NCI-H1694 treated with DMSO at 0.1 percent for 48 hours (cell line): ENCODE data around the gene STXBP6.

ENCODE experiments used
- DNase-seq: peaks from one replicate; lab custom pipeline; 2025; lab: John Stamatoyannopoulos, UW

Gene STXBP6

DNA sequence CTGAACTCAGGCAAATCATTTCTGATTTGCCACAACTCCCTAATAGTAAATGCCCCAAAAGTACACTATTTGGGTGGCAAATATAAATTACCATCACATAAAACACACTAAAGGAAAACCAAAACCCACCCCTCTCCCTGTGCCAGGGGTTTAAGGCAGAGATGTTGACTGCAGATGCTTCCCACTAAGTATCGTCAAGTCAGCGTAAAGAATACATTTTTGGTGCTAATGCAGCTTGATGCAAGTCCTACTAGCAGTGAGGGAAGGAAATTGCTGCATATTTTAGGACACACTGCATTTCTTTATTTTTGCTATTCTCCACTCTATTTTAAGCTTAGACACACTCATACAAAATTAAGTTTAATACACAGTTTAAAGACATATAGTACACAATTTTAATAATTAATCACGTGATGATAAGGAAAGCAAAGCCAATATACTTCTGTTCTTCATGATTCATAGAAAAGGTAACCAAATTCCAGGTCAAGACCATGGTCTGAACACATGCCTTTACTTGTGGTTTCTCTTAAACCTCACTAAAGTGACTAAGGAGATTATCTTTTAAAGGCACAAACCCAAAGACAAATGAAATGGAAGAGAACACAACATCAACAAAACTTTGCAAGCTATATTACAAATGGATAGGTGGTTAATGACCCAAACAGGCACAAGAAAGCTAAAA lies 162.2 kb downstream of the STXBP6 start:
- no peak for DNase-seq

DNA sequence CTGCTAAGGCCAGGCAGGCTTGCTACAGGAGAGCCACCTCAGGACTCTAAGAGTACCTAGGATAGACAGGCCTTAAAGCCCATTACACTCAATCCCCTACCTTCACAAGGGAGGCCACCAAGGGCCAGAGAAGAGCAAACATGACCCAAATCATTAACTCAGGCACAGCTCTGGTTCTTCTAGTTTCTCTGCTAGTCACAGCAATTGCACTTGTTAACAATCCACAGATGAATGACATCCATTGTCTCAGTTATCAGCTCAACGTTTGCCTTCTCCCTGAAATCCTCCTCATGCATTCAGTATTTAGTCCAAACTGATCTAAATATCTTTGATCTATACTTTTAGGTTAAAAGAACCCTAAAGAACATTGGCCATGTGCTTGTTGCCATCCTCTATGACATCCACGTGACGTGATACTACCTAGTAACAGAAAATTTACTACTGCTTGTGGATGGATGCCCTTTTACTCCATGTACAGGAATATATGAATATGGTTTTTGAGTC lies 164.5 kb downstream of the STXBP6 start:
- DNase-seq, result no peak

DNA sequence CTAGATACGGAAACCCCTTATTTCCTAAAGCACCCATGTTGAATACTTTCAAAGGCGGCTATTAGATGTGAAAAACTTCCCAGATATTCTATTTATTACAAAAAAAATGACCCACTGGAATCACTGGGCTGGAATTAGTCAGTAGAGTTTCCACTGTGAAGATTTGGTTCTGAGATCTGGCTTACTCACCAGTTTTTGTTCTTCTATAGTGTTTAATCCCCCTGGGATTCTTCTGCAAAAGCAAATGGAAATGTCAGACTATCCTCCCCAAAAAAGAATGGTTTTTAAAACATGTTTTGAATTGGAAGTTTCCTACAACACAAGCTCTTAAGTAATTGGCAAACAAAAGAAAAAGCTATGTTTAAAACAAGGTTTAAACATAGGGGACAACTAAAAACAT lies 166.4 kb downstream of the STXBP6 start:
- no peak for DNase-seq

DNA sequence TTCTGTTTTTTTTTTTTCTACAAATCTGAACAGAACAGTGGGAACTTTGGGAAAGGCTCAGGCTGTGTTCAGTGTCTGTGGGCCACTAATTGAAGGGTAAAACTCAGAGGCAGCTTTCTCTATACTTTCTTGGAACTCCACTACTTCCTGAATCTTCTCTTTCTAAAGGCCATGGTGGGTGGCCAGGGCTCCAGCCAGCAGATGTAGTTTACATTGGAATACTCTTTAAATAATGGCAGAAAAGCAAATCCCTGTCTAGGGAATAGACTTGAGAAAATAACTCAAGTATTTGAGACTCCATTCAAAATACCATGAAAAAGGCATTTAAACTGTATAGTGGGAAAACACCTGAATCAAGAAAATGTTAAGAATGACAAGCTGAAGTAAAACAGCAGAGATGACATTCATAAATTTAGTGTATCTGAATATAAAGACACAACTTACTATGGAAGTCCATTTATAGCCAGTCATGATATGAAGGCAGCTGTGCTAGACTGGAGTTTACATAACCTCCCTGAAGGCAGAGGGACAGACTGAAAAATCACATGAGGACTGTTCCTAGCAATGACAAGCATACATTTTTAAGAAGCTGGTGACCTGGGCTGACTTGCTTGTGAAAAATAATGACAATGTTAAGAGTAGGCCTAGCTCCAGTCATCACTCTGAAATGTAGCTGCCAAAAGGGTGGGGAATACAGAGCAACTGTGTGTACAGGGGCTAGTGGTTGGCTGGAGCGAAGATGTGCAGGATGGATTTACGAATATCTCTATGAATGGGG lies 168.6 kb downstream of the STXBP6 start:
- DNase-seq, result no peak

DNA sequence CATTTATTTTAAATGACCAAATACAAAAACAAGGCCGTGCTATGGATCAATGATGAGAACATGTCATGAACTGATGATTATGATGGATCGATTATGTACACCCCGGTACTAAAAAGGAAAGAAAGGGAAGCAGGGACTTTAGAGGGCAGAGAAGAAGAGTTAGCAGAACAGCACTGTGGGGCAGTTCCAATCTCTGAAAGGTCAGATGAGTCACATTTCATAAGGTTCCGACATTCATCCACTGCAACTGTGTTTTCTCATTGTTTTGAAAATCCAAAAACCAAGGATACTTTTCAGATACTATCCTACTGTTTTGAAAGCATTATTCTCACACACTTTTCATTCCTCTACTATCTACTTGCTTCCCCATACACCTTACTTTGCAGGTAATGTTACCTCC lies 169.3 kb downstream of the STXBP6 start:
- no peak for DNase-seq

DNA sequence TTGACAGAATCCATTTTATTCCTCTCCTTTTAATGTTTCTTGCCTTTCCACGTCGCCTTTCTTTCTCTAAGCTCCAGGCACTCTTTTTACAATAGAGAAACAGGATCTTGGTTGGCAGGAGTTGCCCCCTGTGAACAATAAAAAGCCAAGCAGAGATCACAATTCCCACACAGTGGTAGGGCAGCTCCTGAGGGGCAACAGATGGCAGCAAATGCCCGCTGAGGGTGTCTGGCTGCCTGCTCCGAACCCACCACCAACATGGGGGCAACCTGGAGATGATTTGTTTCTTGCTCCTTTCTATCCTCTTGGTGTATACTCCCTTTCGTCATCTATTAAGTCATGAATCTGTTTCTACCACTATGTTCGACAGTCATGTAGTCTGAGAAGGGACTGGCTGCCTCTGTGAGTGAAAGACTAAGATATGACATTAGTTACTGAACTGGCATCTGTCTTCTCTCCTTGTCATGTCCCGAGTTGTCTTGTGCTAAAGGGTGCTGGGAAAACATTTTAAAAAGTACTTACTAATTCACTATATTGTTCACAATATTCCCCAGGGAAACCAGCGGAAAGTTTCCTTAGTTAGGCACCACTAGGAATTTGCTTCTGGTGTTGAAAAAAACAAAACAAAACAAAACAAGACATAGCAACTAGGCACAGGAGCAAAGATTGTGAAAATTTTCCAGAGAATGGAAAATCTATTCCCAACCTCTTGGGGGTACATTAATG lies 170.1 kb downstream of the STXBP6 start:
- DNase-seq, result no peak

DNA sequence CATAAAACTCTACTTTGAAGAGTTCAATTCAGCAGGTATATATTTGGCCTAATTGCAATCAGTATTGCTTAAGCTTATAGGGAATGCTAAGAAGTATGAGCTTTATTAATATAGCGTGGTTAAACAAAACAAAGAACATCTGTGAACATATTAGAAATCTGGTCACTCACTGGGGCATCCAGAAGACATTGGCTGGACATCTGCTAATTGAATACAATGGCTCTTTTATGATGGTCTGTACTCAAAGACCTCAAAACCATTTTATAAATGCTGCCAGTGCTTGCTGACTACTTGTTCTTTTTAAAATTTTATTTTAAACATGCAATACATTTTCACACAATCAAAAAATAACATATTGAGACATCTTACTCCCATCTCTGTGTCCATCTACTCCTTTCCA lies 173.0 kb downstream of the STXBP6 start:
- no peak for DNase-seq

DNA sequence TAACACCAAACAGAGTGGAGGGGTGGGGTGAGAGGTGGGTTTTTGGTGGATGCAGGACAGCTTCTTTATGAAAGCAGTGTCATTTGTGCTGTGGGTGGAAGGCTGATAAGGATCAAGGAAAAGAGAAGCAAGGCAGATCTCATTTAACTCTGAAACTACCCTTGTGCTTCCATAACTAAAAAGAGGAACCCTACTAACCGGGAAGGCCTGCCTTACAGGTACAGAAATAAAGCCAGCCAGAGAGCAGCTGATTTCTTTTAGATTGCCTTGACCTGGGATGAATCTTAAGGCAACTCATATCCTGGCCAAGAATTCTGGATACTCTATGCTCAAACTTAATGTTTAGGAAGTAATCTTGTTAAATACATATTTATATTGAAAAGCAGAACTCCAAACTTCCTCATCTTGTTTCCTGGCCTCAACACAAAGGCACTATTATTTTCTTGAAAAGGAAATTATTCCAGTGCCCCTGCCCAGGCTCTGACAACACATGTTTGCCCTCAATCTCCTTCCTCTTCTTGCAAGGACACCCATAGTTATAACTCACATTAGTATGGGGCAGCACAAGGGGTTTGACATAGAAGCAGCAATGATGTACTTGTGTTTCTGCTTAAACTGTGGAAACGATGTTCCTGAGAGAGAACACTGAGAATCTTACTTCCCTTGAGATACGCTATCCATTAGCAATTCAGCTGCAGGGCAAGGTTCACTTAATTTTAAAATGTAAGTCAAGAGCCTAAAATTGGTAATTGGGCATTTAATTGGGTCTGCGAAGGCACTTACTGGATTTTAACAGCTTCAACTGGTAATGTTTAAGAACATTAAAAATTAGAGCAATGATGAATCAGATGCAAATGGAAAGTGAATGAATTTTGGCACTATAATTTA lies 173.7 kb downstream of the STXBP6 start:
- no peak for DNase-seq

DNA sequence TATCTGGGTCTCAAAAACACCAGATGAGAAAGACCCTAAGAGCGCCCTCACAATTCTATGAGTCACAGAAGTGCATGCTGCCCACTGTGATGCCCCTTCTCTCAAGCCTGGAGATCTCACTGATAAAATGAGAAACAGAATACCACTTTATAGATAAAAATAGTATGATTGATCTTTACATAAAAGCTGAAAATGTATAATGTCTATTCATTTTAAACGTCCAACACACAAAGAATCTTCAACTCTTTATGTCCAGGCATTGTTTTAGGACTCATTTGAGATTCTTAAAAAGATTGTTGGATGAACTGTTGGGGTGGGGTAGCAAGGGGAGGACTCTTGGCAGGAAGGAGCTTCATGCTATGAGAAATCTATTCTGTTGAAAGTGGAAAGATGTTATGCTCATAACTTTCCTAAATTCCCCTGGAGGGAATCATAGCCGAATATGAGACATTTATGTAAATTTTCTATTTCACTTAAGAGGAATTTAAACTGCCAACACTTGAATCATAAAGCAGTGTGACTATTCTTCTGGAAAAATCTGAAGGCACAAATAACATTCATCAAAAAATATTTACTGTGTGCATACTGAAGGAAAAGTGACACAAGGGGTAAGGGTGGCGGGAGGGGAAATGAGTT lies 174.6 kb downstream of the STXBP6 start:
- no peak for DNase-seq

DNA sequence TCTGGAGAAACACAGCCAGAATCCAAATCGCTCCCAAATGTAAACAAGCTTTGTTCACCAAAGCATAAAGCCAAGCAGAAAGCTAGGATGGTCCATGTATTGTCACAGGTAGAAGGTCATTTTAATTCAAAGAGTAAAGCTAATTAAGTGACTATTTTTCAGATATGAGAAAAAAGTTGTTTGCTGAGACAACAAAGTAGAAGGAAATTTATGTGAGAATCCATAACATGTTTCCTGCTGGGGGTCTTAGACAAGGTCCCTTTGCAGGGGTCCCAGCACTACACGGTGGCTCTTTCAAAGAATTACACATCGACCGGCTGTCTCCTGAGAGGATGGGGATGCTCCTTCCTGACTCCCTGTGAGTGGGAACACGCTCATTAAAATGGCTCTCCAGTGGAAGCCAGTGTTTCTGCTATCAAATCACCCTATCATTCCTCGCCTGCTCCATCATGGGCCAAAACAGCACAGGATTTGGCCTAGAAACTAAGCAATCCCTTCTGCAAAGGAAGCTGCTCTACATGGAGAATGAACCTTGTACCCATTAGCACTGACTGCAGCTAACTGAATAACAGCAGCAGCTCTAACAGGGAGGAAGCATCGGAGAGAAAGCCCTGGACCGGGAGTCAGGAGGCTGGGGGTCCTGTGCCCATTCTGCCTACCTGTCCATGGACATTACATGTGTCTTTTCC lies 175.3 kb downstream of the STXBP6 start:
- no peak for DNase-seq

DNA sequence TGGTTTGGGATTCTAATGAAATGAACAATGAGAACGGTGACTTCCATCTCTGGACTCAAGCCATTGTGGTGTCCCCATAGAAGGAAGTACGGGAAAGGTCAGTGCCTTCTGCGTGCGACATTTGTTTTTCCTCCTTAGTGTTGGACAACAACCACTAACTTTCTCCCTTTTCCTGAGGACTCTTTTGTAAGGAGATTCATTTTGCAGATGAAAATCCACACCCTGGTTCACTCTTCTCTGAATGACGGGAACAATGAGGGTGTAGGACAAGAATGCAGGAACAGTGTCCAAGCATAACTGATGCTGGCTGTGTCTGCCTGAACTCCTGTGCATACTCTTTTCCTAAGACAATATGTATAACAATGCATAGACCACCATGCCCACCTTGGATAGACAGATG lies 176.4 kb downstream of the STXBP6 start:
- DNase-seq, result no peak

DNA sequence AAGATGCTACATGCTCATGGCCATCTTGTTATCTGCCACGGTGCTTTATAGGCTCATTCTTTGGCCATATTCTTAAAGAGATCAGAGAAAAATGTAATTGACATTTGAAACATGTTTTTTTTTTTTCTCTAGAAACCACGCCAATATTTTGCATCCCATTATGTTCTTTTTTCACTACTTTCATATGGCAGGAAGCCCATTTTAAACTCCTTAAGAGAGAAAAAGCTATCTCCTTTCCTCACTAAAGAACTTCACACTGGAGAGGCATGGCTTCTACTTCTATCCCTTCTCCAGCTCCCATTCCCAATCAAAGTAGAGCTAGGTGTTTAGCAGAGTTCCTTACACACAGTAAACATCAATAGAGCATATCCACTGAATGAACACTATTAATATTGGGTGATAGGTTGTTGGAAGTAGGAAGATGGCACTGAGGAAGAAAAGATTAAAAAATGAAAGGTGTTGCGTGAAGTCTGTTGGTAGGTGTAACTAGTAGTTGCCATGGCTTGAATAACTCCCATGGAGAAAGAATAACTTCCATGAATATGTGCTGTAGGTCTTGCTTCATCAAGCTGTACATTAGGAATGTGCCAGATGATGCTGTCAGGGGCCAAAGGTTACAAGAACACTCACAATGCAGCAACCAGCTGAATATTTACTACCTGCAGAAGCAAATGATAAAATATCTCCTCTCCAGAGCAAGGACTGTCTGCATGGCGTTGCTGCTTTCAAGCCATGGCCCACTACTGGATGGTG lies 178.8 kb downstream of the STXBP6 start:
- DNase-seq, result no peak

DNA sequence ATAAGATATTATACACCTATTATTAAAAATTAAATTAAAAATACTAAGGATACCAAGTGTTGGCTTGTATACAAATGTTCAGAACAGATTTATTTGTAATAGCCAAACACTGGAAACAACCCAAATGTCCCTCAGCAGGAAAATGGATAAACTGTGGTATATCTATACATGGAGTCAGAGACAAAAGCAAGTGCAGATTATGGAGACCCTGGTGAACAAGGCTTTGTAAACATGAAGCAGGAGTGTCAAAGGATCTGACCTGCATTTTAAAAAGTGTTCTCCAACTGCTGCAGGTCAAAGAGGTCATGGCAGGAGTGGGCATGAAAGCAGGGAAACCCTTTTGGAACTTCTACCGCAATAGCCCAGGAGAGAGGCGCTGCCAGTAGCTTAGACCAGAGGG lies 181.6 kb downstream of the STXBP6 start:
- DNase-seq, result no peak

DNA sequence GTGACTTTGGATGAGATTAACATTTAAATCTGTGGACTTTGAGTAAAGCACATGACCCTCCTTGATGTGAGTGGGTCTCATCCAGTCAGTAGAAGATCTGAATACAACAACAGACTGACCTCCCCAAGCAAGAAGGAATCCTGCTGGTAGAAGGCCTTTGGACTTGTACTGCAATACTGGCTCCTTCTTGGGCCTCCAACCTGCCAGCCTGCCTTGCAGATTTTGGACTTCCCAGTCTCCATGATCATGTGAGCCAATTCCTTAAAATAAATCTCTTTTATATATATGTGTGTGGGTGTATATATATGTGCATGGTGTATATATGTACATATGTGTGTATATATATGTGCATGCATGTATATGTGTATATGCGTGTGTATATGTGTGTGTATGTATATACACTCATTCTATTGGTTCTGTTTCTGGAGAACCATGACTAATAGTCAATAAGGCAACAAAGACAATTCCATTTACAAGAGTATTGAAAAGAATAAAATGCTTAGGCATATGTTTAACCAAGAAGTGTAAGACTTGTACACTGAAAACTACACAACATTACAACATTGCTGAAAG lies 183.8 kb downstream of the STXBP6 start:
- no peak for DNase-seq

DNA sequence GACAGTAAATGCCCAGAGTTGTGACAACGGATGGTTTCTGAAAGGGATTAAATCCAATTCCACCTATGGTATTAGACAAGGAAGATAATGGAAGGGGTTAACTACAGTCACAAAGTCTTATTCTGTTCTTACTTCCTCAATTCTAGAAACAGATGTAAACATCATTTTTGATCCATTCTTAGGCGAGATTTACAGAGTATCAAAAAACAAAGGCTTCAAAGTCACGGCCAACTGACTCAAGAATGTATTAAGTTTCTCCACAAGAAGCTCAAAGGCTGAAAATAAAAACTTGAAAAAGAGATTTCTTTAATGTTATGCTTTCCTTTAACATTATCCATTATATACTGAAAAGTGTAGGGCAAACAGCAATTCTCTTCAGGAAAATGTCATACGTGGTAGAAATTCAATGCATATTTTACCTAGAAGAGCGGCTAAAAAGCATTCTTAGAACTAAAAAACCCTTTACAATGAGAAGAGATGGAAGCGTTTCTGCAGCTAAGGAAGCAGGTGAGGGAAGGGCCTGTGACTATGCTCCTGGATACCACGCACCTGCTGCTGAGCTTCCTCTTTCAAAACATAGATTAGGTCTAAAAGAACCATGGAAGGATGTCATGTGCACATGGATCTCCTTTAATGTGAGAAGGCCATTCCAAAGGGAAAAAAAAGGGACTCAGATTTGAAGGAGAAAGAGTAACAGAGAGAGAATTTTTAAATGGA lies 185.8 kb downstream of the STXBP6 start:
- no peak for DNase-seq

DNA sequence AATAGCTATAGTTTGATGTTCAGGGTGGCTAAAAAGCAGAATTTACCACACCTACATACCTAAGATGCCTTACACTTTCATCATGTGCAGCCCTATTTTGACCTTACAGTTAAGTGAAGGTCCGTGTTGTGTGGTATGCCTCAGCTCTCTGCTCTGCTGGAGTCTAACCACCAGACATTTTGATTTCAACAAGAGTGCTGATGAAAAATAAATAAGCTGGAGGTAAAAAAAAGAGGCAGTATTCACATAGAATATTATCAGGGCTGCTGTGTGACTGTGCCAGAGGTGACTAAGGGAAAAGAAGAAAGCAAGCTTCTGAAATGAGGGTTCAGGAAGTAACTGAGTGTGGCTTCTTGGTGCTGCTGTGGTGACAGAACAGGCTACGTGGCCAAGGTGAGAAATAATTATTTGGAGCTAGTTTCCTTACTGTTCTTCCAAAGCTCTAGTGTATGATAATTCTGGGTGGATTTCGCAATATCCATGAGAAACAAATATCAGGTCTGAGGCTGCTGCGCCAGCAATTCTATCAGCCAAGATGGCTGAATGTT lies 188.8 kb downstream of the STXBP6 start:
- no peak for DNase-seq

DNA sequence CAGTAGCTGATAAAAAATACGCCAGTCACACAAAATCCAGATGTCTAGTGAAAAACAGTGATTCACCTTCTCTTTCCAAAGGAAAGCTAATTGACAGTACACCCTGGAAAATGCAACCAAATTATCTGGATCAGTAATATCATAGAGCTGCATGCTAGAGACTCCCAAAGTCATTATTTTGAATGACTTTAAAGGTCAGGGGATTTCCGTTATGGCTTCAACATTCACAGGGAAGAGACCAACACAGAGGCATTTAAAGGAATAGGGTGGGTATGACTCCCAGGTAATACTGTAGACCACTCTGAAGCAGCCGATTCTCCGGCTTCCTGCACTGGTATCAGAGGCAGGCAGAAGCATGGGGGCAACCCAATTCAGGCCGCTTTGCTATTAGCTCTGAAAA lies 190.4 kb downstream of the STXBP6 start:
- DNase-seq, result no peak

DNA sequence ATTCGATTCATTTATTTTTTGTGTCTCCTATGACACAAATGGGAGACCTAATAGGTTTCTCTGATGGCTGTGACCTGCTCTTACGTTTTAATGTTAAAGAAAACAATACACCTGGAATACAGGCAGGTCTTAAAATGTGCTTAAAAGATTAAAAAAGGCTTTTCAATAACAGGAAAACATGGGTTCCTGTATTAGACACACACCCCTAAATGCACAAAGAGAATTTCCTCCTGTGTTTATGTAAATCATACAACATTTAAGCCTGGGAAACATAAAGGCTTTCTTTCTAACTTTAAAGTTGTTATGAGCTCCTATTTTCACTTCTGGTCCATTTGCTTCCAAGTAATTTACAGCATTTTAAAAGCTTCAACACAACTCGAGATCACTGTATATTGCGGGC lies 191.3 kb downstream of the STXBP6 start:
- DNase-seq, result no peak

DNA sequence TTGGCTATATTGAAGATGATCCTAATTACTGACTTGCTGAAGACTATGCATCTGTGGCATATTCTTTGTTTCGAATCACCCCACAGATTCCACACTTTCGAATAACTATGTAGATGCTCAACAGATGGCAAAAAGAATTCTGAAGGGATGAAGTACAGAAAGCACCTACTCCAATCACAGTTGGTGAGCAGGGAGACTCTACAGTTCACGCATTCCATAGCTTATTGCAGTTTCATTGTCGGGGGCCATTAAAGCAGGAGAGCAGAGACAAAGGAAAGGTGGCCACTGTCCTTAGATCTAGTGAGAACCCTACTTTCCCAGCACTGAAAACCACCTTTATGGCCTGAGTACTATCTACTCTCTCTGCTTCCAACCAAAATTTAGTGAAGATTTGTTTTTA lies 191.9 kb downstream of the STXBP6 start:
- DNase-seq, result no peak
